NCI-H524 treated with DMSO at 0.1 percent for 48 hours (cell line): ENCODE data around the gene SEMA4G.
"Not testable (repeated sequence)": the region's sequence is repeated elsewhere in the genome, so short reads cannot be mapped to it uniquely, and the experiment has no call there.

ENCODE experiments used
- DNase-seq: peaks from one replicate; lab custom pipeline; 2025; lab: John Stamatoyannopoulos, UW

SEMA4G gene

DNA sequence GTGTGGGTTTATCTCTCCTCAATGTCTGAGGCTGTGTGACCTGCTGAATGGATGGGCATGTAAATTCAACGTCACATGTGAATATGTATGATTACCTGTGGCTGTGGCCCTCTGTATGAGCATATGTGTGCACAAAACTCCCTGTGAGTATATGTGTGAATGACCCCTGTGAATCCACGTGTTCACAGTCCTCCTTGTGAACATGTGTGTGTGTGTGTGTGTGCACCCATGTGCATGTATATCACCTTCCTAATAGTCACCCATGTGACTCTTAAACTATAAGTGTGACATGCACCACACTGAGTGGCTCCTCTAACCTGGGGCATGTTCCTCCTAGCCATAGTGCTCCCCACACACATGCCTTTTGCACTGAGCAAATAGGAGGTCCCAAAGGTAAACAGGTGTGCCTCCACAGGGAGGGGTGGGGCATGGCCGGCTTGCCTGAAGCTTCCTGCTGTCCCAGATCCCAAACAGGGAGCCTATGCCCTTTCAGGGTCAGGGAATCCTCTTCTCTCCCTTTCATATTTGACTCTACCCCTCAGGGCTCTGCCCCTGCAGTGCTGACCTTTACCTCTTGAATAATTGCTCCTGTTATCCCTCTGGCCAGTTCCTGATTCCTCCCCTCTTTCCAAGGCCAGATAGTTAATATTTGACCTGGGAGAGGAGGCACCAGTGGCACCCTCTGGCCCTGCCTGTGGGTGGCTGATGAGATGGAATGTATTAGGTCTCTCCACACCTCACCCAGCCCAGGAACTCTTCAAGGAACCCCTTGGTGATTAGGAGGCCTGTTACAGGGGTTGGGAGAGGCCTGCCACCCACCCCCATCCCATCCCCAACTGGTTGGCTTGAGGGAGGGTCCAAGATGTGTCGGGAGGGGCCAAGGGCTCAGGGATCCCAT is 1.9 kb downstream of the SEMA4G start:
- DNase-seq, result no peak

- DNase-seq, result no peak
Measured at GRCh38 chr10:100972115-100972903, 3.0 kb downstream of the SEMA4G start.

- no peak for DNase-seq
Measured at GRCh38 chr10:100972904-100973535, 3.7 kb downstream of the SEMA4G start.

- not testable (repeated sequence) for DNase-seq
Measured at GRCh38 chr10:100975397-100975796, 6.1 kb downstream of the SEMA4G start.

GRCh38 chr10:100976906-100977305 is 7.6 kb downstream of the SEMA4G start:
- no peak for DNase-seq

DNA sequence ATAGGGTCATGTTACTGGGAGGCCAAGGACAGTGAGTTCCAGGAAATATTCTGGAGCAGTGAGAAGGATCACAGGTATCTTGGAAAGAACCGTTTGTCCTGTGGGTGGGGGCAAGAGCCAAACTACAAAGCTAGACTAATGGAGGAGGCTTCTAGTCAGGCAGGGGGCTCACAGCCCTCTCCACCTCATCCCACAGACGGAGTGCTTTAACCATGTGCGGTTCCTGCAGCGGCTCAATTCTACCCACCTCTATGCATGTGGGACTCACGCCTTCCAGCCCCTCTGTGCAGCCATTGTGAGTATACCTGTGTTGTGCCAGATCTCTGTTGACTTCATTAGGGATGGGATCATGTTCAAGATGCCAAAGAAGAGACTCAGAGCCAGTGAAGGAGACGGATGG is 8.1 kb downstream of the SEMA4G start:
- DNase-seq, result no peak

DNA sequence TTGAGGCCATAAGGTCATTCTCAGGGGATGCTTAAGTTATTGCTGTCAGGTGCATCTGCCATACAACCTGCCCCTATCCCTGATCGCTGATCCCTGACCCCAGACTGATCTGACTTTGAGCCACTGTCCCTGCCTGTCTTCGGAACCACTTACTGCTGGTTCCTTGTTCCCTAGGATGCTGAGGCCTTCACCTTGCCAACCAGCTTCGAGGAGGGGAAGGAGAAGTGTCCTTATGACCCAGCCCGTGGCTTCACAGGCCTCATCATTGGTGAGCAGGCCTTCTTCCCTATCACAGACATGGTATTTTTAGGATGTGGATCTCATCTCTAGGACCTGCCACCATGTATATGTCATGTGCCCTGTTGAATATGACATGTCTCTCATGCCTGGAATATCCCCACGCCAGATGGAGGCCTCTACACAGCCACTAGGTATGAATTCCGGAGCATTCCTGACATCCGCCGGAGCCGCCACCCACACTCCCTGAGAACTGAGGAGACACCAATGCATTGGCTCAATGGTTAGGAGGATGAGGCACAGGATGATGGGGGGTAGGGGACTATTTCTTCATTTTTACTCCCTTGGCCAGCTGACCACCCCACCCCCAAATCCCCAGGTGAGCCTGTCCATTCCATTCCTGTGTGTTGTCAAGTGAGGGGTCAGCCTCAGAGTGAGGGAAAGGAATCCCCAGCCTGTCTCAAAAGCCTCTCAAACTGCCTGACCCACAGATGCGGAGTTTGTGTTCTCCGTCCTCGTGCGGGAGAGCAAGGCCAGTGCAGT is 9.0 kb downstream of the SEMA4G start:
- DNase-seq, result no peak

DNA sequence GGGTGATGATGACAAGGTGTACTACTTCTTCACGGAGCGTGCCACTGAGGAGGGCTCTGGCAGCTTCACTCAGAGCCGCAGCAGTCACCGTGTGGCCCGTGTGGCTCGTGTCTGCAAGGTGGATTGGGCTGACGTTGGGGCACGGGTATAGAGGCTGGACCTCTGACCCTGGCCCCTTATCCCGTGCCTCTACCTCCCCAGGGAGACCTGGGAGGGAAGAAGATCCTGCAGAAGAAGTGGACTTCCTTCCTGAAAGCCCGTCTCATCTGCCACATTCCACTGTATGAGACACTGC is 9.5 kb downstream of the SEMA4G start:
- no peak for DNase-seq

DNA sequence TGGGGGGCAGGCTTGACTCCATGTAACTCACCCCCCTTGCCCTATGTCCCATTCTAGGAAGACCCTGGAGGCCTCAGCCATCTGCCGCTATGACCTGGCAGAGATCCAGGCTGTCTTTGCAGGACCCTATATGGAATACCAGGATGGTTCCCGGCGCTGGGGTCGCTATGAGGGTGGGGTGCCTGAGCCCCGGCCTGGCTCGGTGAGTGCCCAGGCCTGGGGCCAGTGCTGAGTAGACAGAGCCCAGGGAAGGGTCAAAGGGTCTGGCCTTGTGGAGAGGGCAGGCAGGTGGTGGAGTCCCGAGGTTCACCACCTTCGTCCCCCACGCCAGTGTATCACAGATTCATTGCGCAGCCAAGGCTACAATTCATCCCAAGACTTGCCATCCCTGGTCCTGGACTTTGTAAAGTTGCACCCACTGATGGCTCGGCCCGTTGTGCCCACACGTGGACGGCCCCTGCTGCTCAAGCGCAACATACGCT is 10.5 kb downstream of the SEMA4G start:
- DNase-seq, result no peak

GRCh38 chr10:100980311-100980710 is 11.0 kb downstream of the SEMA4G start:
- no peak for DNase-seq

GRCh38 chr10:100980711-100981110 is 11.4 kb downstream of the SEMA4G start:
- DNase-seq, result no peak

DNA sequence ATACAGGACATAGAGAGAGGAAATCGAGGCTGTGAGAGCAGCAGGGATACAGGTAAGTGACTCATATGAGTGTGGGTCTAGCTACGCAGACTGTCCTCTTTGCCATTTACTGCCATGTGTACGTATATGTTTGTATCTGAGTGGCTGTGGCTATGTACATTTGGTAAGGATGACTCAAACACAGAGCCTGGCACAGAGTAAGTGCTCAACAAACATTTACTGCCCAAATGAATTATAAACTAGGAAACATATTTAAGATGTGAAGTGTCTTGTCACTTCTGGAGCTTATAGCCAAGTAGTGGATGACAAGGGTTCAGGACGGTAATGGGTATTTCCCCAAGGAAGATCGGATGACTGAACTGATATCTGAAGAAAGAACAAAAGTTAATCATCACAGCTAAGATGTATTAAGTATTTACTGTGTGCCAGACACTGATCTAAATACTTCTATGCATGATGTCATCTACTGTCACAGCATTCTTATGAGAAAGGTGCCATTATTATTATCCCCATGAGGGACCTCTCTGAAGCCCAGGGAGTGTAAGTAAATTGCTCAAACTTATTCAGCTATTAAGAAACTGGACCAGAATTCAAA is 12.0 kb downstream of the SEMA4G start:
- DNase-seq, result no peak

DNA sequence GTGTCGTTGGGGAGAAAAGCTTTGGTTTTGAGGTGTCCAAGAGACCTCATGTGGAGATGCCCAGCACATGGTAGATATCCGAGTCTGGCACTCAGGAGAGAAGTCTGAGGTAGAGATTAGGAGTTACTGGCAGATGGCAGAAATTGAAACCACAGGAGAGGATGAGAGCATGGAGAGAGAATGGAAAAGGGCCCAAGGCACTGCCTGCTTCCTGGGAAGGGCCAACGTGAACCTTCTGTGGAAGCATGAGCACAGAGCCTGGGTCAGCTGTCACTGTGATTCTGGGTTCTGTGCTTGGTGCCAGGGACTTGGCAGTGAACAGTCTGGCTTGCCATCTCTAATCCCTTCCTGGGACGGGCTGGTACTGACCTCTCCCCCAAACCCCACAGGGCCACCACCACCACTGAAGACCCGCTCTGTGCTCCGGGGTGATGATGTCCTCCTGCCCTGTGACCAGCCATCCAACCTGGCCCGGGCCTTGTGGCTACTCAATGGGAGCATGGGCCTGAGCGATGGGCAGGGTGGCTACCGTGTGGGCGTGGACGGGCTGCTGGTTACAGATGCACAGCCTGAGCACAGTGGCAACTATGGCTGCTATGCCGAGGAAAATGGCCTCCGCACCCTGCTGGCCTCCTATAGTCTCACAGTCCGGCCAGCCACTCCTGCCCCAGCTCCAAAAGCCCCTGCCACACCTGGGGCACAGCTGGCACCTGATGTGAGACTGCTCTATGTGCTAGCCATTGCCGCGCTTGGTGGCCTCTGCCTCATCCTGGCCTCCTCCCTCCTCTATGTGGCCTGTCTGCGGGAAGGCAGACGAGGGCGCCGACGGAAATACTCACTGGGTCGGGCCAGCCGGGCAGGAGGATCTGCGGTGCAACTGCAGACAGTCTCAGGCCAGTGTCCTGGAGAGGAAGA is 13.9 kb downstream of the SEMA4G start:
- no peak for DNase-seq

DNA sequence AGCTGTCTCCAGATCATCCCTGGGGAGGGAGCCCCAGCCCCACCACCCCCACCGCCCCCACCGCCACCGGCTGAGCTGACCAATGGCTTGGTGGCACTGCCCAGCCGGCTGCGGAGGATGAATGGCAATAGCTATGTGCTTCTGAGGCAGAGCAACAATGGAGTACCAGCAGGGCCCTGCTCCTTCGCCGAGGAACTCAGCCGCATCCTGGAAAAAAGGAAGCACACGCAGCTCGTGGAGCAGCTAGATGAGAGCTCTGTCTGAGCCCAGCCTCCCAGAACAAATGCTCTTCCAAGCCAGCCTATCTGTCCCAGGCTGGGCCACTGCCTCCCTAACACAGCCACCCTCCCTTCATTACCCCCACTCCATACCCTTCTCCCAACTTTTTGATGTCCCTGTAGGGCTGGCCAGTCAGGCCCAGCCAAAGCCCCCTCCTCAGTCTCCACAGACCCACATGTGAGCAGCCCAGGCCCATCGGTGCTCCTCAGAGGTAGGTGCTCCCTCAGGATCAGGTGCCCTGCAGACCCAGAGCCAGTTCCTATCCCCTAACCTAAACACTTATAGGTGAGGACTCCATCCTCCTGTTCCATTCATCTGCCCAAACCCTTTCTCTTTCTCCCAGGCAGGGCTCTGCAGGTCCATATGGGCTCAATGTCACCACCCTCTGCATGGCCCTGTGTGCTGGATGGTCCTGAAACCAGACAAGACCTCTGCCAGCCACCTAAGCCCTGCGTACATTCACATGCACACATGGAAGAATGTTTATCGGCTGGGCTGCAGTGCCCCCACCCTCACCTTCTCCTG is 14.8 kb downstream of the SEMA4G start:
- DNase-seq, result no peak

DNA sequence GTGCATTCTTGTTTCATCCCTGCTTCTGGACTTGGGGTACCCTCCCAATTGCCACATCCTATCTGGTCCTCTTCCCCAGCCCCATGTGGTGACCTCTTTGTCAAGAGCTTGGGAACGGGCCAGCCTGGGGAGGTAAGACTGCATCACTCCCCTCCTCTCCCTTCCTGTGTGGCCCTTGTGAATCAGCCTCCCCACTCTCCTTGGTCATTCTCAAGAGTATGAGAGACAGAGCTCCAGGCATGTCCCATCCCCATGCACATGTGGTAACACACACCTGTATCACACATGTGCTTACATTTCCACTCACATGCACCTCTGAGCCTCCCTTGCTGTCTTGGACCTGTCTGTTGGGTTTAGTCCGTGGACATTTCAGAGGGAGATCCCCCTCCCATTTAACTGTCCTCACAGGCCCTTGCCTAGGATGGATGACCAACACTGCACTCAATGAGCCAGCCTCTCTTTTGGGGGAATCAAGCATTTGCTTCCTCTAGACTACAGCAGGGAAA is 15.4 kb downstream of the SEMA4G start:
- DNase-seq, result no peak

GRCh38 chr10:100985336-100985735 is 16.0 kb downstream of the SEMA4G start:
- DNase-seq, result no peak

GRCh38 chr10:100986623-100986951 is 17.3 kb downstream of the SEMA4G start:
- DNase-seq, result no peak

DNA sequence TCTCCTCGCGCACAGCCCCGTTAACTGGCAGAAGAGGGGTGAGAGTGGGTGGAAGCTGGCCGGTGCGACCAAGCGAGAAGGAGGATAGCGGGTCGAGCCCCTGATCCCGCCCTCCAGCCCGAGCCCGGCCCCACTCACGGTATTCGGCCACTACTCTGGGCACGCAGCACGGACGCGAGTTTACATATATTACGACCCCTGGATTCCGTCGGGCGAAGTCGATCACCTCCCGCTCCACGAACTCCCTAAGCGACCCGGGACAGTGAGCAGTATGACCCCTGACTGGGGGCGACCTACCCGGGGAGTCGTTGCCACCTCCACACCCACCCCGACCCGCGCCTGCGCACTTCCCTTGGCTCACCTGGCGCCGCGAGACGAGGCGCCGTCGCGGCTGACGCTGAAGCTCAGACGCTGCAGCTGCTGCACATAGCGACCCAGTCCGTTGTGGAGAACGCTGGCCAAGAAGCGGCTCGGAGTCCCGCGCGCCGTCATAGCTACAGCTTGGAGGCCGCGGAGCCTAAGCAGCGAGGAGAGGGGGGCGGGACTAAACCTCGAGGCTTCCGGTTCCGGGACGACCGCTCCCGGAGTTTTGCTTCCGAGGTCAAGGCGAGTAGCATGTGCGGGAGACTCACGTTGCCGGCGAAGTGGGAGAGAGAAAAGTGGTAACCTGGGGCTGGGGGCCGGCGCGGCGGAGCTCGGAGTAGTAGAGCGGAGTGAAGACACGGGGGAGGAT is 17.8 kb downstream of the SEMA4G start, which contains the start of the genes MRPL43 and TWNK:
Gene MRPL43 (minus strand): TSS at position 546 of the 733 bp plus-strand sequence. CDS start 54 bp downstream, at position 492.
Gene TWNK (plus strand): TSS at position 592 of the 733 bp plus-strand sequence. CDS start 668 bp downstream, outside the sequence.
- no peak for DNase-seq

DNA sequence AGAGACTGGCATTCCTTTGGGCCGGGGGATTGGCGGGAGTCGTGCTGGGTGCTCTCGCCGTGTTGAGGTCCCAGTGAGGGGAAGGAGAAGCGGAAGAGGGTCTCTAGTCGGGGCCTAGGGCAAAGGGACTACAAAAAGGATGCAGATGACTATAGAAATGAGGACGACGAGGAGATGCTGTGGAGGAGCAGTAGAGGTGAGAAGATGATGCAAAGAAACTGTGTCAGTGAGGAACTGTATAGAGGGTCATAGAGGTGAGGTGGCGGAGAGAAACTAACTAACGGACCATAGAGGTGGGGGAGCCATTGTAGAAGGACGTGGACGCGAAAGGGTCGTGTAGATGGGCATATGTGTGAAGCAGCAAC is 18.4 kb downstream of the SEMA4G start:
- DNase-seq, result no peak
